Uterus (tissue), 2 donors: ENCODE results near the gene VAMP2.

Source experiments
- CTCF ChIP-seq, 4 experiments: fragments of 200-600 bp in 2 of 4; fragments of 450-650 bp in 2 of 4; sonication (generic) in 2 of 4; IDR thresholded peaks; one replicate each; pipeline ENCODE4 v1.5.1; 2016 to 2019; ENCODE audit warnings: antibody characterized with exemption in 4 of 4, mild to moderate bottlenecking in 2 of 4, moderate library complexity in 1 of 4
- POLR2A ChIP-seq, 2 donors: fragments of 450-650 bp; IDR thresholded peaks; one replicate each; pipeline ENCODE4 v1.6.1; 2016; ENCODE audit warnings: antibody characterized with exemption in 2 of 2, mild to moderate bottlenecking in 1 of 2, moderate library complexity in 1 of 2

- TF ChIP-seq CTCF (IDR thresholded peaks at IDR 0.05) (peak in 1 of 4 experiments; percentile 7), POLR2A (IDR thresholded peaks at IDR 0.05) (peak in 1 of 2 donors; percentile 2)
These were observed 23.1 kb upstream of the VAMP2 start for GRCh38 chr17:8185582-8186445.
